Measurements from ENCODE around the gene BCL2L14.

DNA sequence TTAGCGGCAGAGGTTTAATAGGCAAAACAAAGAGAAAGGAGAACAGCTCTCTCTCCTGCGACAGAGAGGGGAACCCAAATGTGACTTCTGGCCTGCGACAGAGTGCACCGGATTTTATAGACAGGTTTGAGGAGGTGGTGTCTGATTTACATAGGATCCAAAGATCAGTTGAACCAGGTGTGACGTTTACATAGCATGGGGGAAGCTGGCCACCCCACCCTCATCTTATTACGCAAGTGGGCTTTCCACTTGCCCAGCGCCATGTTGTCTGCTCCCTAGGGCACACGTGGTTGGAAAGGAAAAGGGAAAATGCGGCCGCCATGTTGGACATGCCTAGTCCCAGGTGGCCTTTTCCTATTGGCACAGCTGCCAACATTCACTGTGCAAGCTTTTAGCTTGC, 17.4 kb downstream of the BCL2L14 start:
- TF ChIP-seq POLR2B (IDR thresholded peaks at IDR 0.05; ENCODE audit: low read depth, partially characterized antibody) (no peak), SAFB2 (IDR thresholded peaks at IDR 0.05; ENCODE audit: borderline replicate concordance, low read depth, low read length, severe bottlenecking) (no peak), ZNF140 (CRISPR knock-in tag; IDR thresholded peaks at IDR 0.05) (no peak), TEAD4 (IDR thresholded peaks at IDR 0.05; ENCODE audit: low read length) (no peak), TEAD4 (CRISPR knock-in tag; IDR thresholded peaks at IDR 0.05; ENCODE audit: borderline replicate concordance) (no peak), KLF13 (tag; IDR thresholded peaks at IDR 0.05; ENCODE audit: borderline replicate concordance, low read depth) (no peak), ZNF785 (CRISPR knock-in tag; IDR thresholded peaks at IDR 0.05) (no peak), LEF1 (IDR thresholded peaks at IDR 0.05) (no peak)
- TF ChIP-seq, protein P1, sequence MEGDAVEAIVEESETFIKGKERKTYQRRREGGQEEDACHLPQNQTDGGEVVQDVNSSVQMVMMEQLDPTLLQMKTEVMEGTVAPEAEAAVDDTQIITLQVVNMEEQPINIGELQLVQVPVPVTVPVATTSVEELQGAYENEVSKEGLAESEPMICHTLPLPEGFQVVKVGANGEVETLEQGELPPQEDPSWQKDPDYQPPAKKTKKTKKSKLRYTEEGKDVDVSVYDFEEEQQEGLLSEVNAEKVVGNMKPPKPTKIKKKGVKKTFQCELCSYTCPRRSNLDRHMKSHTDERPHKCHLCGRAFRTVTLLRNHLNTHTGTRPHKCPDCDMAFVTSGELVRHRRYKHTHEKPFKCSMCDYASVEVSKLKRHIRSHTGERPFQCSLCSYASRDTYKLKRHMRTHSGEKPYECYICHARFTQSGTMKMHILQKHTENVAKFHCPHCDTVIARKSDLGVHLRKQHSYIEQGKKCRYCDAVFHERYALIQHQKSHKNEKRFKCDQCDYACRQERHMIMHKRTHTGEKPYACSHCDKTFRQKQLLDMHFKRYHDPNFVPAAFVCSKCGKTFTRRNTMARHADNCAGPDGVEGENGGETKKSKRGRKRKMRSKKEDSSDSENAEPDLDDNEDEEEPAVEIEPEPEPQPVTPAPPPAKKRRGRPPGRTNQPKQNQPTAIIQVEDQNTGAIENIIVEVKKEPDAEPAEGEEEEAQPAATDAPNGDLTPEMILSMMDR (IDR thresholded peaks at IDR 0.05 in 2 of 3, conservative IDR thresholded peaks at IDR 0.05 in 1 of 3; ENCODE audit: insufficient read depth in 2 of 3, low read depth in 1 of 3, low read length in 3 of 3), result no peak

Data from K562 (cell line).